Measurements from ENCODE around the gene TSPYL1. TPM values are rescaled to one million over a fixed set of nuclear protein-coding genes. Genes with fewer than 3 reads are reported as not detected.
A peak's percentile ranks its signal among the peaks of the same experiment; 100 is the strongest.
"Not testable (repeated sequence)": the region's sequence is repeated elsewhere in the genome, so short reads cannot be mapped to it uniquely, and the experiment has no call there.

TSPYL1 gene
- polyA plus RNA-seq (ENCODE audit: insufficient read length in 12 of 12): 100 to 1,000 TPM in 1 of 12 donors, 10 to 100 TPM in 11; 41.1 to 385 (median 54.4) TPM
- long read RNA-seq, donor 1, transcript TSPYL1-201 (1 exons, 3,326 nt): major isoform, 113 of 113 reads
- long read RNA-seq, donor 1, partial matches to known transcripts: 0 of 113 reads
- long read RNA-seq, donor 1, other reads (novel, unspliced or antisense): 0 of 113 reads
- long read RNA-seq, donor 2, transcript TSPYL1-201 (1 exons, 3,326 nt): major isoform, 84 of 84 reads
- long read RNA-seq, donor 2, partial matches to known transcripts: 0 of 84 reads
- long read RNA-seq, donor 2, other reads (novel, unspliced or antisense): 0 of 84 reads
- long read RNA-seq, donor 3, transcript TSPYL1-201 (1 exons, 3,326 nt): major isoform, 56 of 56 reads
- long read RNA-seq, donor 3, partial matches to known transcripts: 0 of 56 reads
- long read RNA-seq, donor 3, other reads (novel, unspliced or antisense): 0 of 56 reads
- long read RNA-seq, donor 4, transcript TSPYL1-201 (1 exons, 3,326 nt): major isoform, 33 of 33 reads
- long read RNA-seq, donor 4, partial matches to known transcripts: 0 of 33 reads
- long read RNA-seq, donor 4, other reads (novel, unspliced or antisense): 0 of 33 reads
- long read RNA-seq, donor 5, transcript TSPYL1-201 (1 exons, 3,326 nt): major isoform, 119 of 153 reads
- long read RNA-seq, donor 5, partial matches to known transcripts: 21 of 153 reads
- long read RNA-seq, donor 5, other reads (novel, unspliced or antisense): 13 of 153 reads
- long read RNA-seq, donor 6, transcript TSPYL1-201 (1 exons, 3,326 nt): major isoform, 58 of 58 reads
- long read RNA-seq, donor 6, partial matches to known transcripts: 0 of 58 reads
- long read RNA-seq, donor 6, other reads (novel, unspliced or antisense): 0 of 58 reads
- long read RNA-seq, donor 7, transcript TSPYL1-201 (1 exons, 3,326 nt): major isoform, 30 of 30 reads
- long read RNA-seq, donor 7, partial matches to known transcripts: 0 of 30 reads
- long read RNA-seq, donor 7, other reads (novel, unspliced or antisense): 0 of 30 reads
- long read RNA-seq, donor 8, transcript TSPYL1-201 (1 exons, 3,326 nt): major isoform, 97 of 123 reads
- long read RNA-seq, donor 8, partial matches to known transcripts: 7 of 123 reads
- long read RNA-seq, donor 8, other reads (novel, unspliced or antisense): 19 of 123 reads
- long read RNA-seq, donor 9, transcript TSPYL1-201 (1 exons, 3,326 nt): major isoform, 49 of 49 reads
- long read RNA-seq, donor 9, partial matches to known transcripts: 0 of 49 reads
- long read RNA-seq, donor 9, other reads (novel, unspliced or antisense): 0 of 49 reads
- long read RNA-seq, donor 10, transcript TSPYL1-201 (1 exons, 3,326 nt): major isoform, 89 of 89 reads
- long read RNA-seq, donor 10, partial matches to known transcripts: 0 of 89 reads
- long read RNA-seq, donor 10, other reads (novel, unspliced or antisense): 0 of 89 reads
- long read RNA-seq, donor 11, transcript TSPYL1-201 (1 exons, 3,326 nt): major isoform, 65 of 65 reads
- long read RNA-seq, donor 11, partial matches to known transcripts: 0 of 65 reads
- long read RNA-seq, donor 11, other reads (novel, unspliced or antisense): 0 of 65 reads

DNA sequence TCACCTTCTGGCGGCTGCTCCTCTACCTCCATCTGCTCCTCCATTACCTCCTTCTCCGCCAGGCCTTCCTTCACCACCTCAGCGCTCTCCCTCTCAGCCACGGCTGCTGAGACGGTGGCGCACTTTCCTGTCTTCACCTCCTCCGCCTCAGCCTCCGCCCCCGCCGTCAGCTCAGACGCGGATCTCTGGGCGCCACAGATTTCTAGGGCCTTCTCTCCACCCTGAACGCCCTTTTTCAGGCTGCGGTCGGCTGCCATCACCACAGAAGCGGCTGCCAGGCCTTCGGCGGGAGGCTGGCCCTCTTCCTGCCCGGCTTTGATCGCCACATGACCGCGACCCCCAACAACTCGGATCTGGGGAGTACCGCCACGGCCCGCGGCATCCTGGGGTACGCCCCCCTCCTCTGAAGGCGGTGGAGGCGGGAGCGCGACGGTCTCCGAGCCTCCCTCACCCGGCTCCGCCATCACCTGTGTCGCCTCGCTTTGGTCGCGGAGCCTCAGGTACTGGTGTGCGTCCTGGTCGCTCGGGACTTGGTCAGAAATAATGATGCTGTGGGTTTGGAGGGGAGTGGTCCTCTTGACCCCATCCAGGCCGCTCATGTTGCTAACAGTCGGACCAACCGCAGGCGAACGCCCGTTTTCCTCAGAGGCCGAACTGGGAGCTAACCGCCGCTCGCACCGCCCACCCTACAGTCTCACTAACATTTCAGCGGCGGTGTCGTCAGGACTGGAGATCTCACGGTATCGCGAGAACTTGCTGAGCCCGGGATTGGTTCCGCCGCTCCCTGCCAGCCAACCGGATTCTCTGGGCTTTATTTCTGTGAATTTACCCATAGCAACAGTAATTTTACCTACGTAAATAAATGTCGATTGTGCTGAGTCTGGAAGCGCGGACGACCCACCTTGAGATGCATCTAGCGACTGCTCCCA is at the start of gene TSPYL1:
TSPYL1 (minus strand) TSS at position 699 of the 929 bp plus-strand sequence; CDS start at position 599, 100 bp downstream.
- peak; percentile 97 for DNase-seq

- no peak for DNase-seq
Observed at GRCh38 chr6:116329156-116329555, 49.4 kb upstream of the TSPYL1 start.

- no peak for DNase-seq
Observed at GRCh38 chr6:116328528-116328903, 48.8 kb upstream of the TSPYL1 start.

DNA sequence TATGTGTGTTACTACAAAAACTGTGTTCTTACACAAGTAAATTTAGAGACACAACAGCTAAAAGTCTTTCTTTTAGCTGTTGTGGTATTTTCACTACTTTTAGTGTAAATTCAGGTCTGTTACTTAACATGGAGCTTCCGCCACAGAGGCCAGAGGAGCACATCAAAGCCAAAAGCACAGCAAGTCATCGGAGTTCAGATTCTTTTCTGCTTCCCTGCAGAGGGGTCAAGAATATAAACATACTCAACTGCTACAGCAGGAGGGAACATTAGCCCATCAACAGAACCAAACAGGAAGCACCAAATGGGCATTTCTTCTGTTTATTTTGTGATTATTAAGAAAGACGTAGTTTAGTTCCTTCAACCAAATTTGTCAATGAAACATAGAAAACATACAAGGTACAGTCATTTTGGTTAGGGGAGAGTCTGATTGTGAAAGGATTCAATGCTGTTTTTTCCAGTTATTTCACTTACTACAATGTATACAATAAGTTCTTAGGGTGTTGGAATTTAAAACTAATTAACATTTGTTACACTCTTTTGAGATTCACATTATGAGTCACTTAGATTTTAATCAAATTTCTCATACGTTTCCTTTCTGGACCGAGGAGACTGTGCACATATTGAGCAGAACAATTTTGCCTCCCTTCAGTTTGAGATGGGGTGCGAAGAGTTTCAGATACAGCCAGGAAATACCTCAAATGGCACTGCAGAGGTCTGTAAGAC is 48.2 kb upstream of the TSPYL1 start:
- no peak for DNase-seq

- peak; percentile 32 for DNase-seq
Observed at GRCh38 chr6:116326996-116327395, 47.3 kb upstream of the TSPYL1 start.

GRCh38 chr6:116326181-116326671 is 46.5 kb upstream of the TSPYL1 start:
- peak; percentile 35 for DNase-seq

GRCh38 chr6:116325634-116326132 is 46.0 kb upstream of the TSPYL1 start:
- DNase-seq: not testable (repeated sequence)

- DNase-seq: no peak
Observed at GRCh38 chr6:116323863-116324262, 44.1 kb upstream of the TSPYL1 start.

GRCh38 chr6:116321933-116322332 is 42.2 kb upstream of the TSPYL1 start:
- DNase-seq: not testable (repeated sequence)

- DNase-seq: no peak
Observed at GRCh38 chr6:116316772-116317467, 37.2 kb upstream of the TSPYL1 start.

- no peak for DNase-seq
Observed at GRCh38 chr6:116314878-116315277, 35.1 kb upstream of the TSPYL1 start.

DNA sequence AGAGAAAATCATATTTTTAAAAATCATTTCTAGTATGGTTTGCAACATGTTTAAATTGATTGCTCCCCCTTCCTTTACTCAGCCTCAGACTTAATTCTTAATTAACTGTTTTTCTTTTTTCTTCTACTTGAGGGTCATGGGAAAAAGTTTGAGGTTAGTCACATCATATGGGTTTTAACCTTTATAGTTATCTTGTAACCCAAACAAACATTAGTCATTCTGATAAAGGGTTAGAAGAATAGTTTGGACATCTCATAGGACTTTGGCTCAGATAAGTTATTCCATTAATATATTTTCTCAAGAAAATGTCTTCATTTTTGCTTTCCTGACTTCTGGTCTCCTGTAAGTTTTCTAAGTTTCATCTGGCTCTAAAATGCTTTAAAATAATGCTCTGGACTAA is 34.5 kb upstream of the TSPYL1 start:
- DNase-seq: no peak

DNA sequence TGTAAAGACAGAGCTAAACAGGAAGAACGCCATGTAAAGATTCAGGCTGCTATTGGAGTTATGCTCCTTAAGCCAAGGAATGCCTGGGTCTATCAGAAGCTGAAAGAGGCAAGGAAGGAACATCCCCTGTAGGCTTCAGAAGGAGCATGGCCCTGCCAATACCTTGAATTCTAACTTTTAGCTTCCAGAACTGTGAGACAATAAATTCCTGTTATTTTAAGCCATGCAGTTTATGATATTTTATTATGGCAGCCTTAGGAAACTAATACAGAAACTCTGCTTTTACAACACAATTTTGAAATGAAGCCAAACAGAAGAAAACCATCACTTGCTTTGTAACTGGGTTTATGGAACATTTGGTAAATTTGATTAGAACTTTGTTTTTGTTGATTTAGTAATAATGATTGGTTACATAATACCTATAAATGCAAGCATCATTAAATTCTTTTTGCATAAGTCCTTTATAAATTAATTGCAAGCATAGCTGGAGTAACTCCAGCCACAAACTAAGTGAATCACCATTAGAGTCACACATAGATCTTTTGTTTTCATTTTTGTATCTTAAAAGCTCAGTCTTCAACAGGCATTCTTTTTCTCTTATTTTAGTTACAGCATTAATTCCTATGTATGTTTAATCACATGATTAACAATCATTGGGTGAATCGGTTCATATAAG is 33.5 kb upstream of the TSPYL1 start:
- DNase-seq: no peak

DNA sequence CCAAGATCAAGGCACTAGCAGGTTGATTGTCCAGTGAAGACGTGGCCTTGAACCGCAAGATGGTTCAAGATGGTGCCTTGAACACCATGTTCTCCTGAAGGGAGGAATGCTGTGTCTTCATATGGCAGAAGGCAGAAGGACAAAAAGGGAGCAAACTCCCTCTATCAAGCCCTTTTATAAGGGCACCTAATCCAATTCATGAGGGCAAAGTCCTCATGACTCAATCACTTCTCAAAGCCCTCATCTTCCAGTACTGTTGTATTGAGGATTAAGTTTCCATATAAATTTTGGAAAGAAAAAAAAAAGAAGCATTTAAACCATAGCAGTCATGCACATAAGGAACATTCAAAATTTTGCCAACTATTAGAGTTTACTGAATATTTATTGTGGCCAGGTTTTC is 29.9 kb upstream of the TSPYL1 start:
- DNase-seq: no peak

- DNase-seq: no peak
Observed at GRCh38 chr6:116309001-116309400, 29.3 kb upstream of the TSPYL1 start.

DNA sequence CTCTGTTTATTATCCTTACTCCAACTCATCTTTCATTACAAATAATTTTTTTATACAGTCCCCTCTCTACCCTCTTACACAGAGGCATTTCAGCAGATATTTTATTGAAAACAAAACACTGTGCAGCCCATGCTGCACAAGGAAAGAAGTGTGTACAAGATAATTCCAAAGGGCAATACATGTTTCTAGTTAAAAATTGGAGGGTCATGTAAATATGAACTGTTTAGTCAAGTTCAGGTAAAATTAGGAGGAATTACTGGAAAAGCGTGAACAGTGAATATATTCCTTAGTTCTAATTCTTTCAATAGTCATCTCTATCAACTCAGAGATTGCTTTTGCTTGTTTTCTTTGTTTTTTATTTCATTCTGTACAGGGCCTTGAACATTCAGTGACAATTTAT is 27.9 kb upstream of the TSPYL1 start:
- no peak for DNase-seq

DNA sequence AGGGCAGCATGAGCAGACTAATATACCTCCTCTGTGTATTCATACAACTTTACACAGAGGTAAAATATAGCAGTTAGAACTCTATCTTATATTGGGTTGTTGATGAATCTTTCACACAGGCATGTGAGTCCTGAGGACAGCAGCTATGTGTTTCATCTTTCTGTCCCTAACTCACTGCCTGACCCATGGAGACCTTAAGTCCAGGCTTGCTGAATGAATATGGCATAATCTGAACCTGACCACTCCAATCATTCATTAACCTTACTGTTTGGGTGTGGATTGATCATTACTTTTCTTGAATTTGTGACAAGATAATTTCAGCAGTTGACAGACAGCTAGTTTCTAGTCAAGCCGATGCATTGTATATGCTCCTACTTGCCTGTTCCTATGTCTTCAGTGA is 27.3 kb upstream of the TSPYL1 start:
- DNase-seq: no peak

All from muscle of arm (tissue), 14 donors.